ENCODE data around the gene TMEM203. TPM values are rescaled to one million over a fixed set of nuclear protein-coding genes. Genes with fewer than 3 reads are reported as not detected.

The TMEM203 gene
- total and polyA plus RNA-seq, 2 of the 4 experiments (the other 2 are of a cell fraction), result 18.8 to 40.6 TPM

DNA sequence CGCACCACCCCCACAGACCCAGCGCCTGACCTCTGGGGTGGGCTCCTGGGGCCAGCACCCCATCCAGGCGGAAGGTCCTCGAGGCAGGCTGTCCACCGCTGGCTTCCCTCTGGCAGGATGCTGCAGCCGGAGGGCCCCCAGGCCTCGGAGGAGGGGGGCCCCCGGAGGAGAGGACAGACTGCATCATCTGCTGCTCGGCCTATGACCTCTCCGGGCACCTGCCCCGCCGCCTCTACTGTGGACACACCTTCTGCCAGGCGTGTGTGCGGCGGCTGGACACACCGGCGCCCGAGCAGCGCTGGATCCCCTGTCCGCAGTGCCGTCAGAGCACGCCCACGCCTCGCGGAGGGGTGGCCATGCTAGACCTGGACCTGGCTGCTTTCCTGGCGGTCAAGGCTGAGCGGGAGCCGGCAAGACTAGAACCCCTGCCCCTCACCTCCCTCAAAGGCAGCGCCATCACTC lies 23.1 kb upstream of the TMEM203 start:
- no peaks in the 10 kb centered on the region for H4K20me1 ChIP-seq (ENCODE audit: insufficient read depth, low read length)
- POLR2A ChIA-PET (ENCODE audit: unreplicated experiment), result no interaction called here
- DNase-seq (no peak), ATAC-seq (ENCODE audit: low read depth) (no peak)
- H4K8ac ChIP-seq (ENCODE audit: low read depth in 2 of 2, low read length in 2 of 2), result no peak overlapping the region
- H2AK9ac ChIP-seq (replicated peaks; ENCODE audit: low read depth, low read length, poor library complexity), result no peak overlapping the region
- no peaks in the 10 kb centered on the region for H3K9me1 ChIP-seq (ENCODE audit: insufficient read depth, low read length)
- WGBS, 2 experiments (ENCODE audit: extremely low coverage in 2 of 2, insufficient read length in 1 of 2), result 74% methylated on average over 12 of the region's 29 CpGs; no CpG with 5 or more reads in 1 of the 2 experiments
- no peak overlapping the region for H3K4ac ChIP-seq (ENCODE audit: low read depth, low read length)
- H3K27me3 ChIP-seq (ENCODE audit: control insufficient read depth, insufficient read depth, low read length), result peaks cover 1% of the 10 kb centered on the region; the same call in 1 of the 2 replicates
- H3K79me1 ChIP-seq (ENCODE audit: low read depth in 1 of 2, low read length in 2 of 2), result no peaks in the 10 kb centered on the region
- intact Hi-C loops (cut with micrococcal nuclease), result no loop called here
- no peak overlapping the region for H3K56ac ChIP-seq (ENCODE audit: extremely low read depth, insufficient read depth, low read length)
- H3K36me3 ChIP-seq (ENCODE audit: control insufficient read depth, insufficient read depth, low read length), result no peaks in the 10 kb centered on the region
- no peak overlapping the region for H4K91ac ChIP-seq (ENCODE audit: insufficient read depth, low read depth, low read length)
- CTCF ChIA-PET, result no interaction called here
- H3K23ac ChIP-seq (ENCODE audit: low read depth, low read length), result no peak overlapping the region
- no peak overlapping the region for H3K4me2 ChIP-seq (ENCODE audit: low read depth, low read length)
- in situ Hi-C loops (cut with MboI; ENCODE audit: low sequenced_read_pairs), result loop anchor here (5.0 kb wide), 1 partner anchor 106 kb away; no protein-coding TSS in a partner anchor
- no TSS peak for BruUV-seq (replicated peaks)
- H2BK120ac ChIP-seq (ENCODE audit: low read depth, low read length), result no peak overlapping the region
- H3K14ac ChIP-seq (replicated peaks; ENCODE audit: low read depth, low read length), result no peak overlapping the region
- H2BK5ac ChIP-seq (ENCODE audit: low read depth, low read length, poor library complexity, severe bottlenecking), result no peak overlapping the region
- H2BK20ac ChIP-seq (ENCODE audit: low read depth, low read length), result no peak overlapping the region
- no peak overlapping the region for H3K4me3 ChIP-seq (ENCODE audit: insufficient read depth, low read depth, low read length)
- no peak overlapping the region for H2AK5ac ChIP-seq (ENCODE audit: low read depth, low read length)
- dilution Hi-C loops (cut with HindIII; ENCODE audit: low sequenced_read_pairs, unreplicated experiment), result no loop called here
- H2AFZ ChIP-seq (replicated peaks; ENCODE audit: low read length, poor library complexity), result no peak overlapping the region
- no peak overlapping the region for H3K27ac ChIP-seq (ENCODE audit: insufficient read depth, low read length)
- TF ChIP-seq RCOR1 (IDR thresholded peaks at IDR 0.05; ENCODE audit: insufficient replicate concordance, low read length), result no peak
- TF ChIP-seq CHD1 (IDR thresholded peaks at IDR 0.05; ENCODE audit: low read depth, low read length), result no peak
- no peak for TF ChIP-seq RFX5 (IDR thresholded peaks at IDR 0.05; ENCODE audit: low read depth, low read length)
- TF ChIP-seq RAD21 (IDR thresholded peaks at IDR 0.05; ENCODE audit: low read length), result no peak
- TF ChIP-seq MAZ (IDR thresholded peaks at IDR 0.05; ENCODE audit: borderline replicate concordance, low read depth, low read length), result no peak
- no peak for TF ChIP-seq FOS (IDR thresholded peaks at IDR 0.05; ENCODE audit: low read depth, low read length)
- no peak for TF ChIP-seq CEBPB (IDR thresholded peaks at IDR 0.05; ENCODE audit: low read depth, low read length)
- no peak for TF ChIP-seq SMC3 (IDR thresholded peaks at IDR 0.05; ENCODE audit: low read depth, low read length)
- TF ChIP-seq MAFK (IDR thresholded peaks at IDR 0.05; ENCODE audit: low read depth, low read length), result no peak
- no peak for TF ChIP-seq POLR2A (IDR thresholded peaks at IDR 0.05; ENCODE audit: low read depth, low read length)
- H3K4me1 ChIP-seq (ENCODE audit: control insufficient read depth, insufficient read depth, low read length), result peaks cover 5% of the 10 kb centered on the region; the same call in 1 of the 2 replicates
- no peak overlapping the region for H4K5ac ChIP-seq (ENCODE audit: low read depth, low read length)
- no peak overlapping the region for H3K18ac ChIP-seq (ENCODE audit: low read depth, low read length)
- H3K9ac ChIP-seq (ENCODE audit: low read depth, low read length), result no peak overlapping the region
- H3K9me3 ChIP-seq (ENCODE audit: control insufficient read depth, insufficient read depth, low read length), result no peaks in the 10 kb centered on the region
- H2BK15ac ChIP-seq (ENCODE audit: low read depth, low read length), result no peak overlapping the region

Data from IMR-90 (cell line).